ENCODE results near the gene GAS7.

GRCh38 chr17:9937901-9938300 is 260.5 kb downstream of the GAS7 start:
- TF ChIP-seq CTCF (optimal IDR thresholded peaks at IDR 0.05 in 1 of 3, IDR thresholded peaks at IDR 0.05 in 1 of 3, conservative IDR thresholded peaks at IDR 0.05 in 1 of 3; ENCODE audit: extremely low read depth in 1 of 3, insufficient read depth in 2 of 3, low read length in 3 of 3): no peak
- TF ChIP-seq EZH2 (IDR thresholded peaks at IDR 0.05; ENCODE audit: low read length): no peak

All from keratinocyte (primary cell).